Embryonic facial prominence (tissue), 1 donor: Measurements from ENCODE around the gene CRTC3.
"Not testable (repeated sequence)": the region's sequence is repeated elsewhere in the genome, so short reads cannot be mapped to it uniquely, and the experiment has no call there.

ENCODE experiments used
- DNase-seq: peaks from one replicate; pipeline ENCODE4 v3.0.0-alpha.2; 2016; ENCODE audit errors: extremely low spot score

The CRTC3 gene

DNA sequence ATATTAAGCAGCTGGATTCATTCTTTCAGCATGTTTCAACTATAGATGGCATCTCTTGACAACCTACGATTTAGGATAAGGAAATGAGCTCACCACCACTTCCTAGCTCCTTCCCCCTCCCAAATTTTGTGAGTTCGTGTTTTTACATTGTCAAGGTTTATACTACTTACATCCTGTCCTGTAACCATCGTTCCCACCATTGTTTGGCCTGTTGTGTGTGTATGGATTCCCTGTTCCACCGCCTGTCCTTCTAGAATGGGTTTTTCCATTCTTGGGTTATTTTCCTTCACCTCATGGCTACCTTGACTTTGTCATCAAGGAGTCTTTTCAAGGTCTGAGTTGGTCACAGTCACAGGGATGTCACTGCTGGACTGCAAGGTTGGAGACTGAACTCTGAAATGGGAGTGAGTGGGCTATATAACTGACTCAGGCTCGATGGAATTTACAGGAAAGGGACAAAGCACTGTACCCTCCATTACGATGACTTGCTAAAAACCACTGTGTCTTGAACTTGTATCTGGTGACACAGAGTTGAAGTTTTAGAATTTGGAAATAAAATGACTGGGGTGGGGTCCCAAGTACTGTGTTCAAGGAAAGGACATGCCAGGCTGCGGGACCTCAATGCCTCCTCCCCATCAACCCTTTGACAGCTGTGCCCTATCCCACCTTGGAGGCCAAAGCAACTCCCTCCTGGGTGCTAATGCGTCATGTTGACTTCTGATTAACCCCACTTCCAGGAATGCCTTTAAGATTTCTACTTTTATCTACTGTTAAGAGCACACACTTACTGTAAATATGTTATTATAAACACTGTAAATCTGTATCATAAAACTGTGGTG lies 120.6 kb downstream of the CRTC3 start:
- DNase-seq = no peak

DNA sequence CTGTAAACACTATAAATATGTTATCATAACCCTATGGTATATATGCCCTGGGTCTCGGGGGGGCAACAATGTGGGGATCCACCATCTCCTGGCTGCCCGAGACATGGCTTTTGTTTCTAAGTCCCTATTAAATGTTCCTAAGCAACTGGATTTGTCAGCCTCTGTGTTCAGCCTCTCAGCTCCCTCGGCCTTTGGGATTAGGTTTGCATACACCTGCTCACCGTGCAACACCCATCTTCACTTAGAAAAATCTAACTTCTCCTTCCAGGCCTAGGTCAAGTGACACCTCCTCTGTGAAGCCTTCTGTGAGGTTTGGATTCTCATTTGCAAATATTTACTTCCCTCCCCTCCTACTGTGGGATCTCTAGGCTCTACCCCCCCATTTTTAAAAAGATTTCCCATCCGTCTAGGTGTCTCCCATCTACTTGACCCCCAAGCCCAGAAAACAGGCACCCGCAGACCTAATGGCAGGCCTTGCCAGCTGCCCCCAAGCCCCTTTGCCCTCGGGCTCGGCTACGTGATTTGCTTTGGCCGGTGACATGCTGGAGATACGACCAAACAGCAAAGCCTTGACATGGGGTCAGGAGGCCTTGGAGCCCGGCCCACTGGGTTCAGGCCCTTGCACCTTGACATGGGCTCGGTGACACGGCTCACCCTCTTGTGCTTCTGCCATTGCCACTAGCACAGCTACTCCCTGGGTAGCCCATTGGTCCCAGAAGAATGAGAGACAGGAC lies 121.4 kb downstream of the CRTC3 start:
- DNase-seq = no peak

DNA sequence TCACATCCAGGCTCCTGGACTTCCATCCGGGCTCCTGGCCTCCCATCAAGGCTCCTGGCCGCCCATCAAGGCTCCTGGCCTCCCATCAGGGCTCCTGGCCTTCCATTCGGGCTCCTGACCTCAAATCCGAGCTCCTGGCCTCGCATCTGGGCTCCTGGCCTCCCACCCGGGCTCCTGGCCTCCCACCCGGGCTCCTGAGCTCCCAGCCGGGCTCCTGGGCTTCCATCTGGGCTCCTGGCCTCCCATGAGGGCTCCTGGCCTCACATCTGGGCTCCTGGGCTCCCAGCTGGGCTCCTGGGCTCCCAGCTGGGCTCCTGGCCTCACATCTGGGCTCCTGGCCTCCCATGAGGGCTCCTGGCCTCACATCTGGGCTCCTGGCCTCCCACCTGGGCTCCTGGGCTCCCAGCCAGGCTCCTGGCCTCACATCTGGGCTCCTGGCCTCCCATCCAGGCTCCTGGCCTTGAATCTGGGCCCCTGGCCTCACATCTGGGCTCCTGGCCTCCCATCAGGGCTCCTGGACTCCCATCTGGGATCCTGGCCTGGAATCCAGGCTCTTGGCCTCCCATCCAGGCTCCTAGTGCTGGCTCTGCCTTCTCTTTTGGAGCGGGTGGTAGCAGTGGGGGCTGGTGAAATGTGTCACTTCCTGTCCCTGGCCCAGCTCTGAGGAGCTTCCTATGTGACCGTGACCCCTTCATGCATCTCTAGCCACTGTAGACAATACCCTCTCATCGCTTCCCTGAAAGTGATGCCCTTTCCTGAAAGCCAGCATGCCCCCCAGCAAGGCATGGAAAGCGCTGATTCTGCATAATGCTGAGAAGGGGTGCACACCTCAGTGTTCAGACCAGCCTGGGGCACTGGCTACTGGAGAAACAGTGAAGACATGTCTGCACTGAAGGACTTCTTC lies 124.8 kb downstream of the CRTC3 start:
- DNase-seq = no peak

DNA sequence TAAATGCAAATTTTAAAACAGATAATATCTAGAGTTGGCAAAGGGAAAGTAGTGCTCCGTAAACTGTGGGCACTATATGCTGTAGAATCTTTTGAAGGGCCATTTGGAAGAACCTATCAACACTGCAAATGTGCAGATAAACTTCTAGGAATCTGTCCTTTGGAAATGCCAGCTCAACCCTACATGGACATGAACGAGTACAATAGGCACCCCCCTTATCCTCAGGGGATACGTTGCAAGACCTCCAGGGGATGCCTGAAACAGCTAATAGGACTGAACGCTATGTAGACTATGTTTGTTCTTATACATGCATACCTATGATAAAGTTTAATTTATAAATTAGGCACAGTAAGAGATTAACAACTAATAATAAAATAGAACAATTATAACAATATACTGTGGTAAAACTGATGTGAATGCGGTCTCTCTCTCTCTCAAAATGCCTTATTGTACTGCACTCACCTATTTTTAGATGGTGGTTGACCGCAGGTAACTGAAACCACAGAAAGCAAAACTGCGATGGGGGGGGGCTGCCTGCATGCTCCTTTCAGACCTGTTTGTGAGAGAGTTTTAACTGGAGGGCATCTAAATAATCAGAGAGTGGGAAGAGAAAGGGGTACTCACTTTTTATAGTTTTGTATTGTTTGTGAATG lies 127.9 kb downstream of the CRTC3 start:
- DNase-seq = not testable (repeated sequence)

DNA sequence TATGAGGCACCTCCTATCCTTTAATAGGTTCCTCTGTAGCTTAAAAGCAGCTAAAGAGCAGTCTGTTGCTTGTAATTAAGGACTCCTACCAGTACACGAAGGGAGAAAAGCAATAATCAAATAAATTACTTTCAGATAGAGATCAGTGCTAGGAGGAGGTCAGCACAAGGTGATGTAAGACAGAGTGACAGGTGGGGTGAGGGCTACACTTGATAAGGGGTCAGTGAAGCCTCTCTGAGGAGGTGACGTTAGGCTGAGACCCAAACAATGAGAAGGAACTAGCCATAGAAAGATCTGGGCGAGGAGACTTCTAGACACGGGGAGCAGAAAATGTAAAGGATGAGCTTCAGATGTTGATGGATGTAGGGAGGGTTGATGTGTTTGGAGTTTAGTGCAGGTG lies 129.8 kb downstream of the CRTC3 start:
- DNase-seq = no peak

DNA sequence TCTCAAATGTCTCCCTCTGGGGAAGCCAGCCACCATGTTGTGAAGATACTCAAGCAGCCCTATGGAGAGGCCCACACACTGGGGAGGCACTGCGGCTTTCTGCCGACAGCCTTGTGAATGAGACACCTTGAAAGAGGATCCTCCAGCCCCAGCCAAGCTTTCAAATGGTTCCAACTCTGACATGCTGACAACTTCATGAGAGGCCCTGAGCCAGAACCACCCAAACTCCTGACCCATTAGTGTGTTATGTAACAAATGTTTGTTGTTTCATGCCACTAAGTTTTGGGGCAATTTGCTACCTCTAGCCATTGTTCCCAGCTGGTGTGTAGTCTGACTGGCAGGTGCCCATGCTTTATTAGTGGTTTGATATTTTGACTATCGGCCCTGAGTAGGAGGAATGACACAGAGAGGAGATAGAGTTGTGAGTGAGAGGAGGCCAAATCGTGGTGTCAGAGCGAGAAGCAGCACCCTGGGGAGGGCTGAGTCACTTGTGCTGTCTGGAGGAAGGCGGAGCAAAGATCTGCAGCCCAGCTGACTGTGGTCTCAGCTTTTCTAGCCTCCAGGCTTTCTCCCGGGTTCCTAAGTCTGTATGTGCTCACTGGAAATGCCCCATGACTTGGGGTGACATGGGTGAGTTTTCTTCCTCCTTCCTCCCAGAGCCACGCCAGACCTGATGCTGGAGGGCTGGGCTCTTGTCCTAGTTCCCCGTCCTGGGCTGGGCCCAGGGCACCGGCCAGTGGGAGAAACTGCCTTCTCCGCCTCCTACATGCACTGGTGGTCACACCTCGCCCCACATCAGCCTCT lies 130.7 kb downstream of the CRTC3 start:
- DNase-seq = no peak

DNA sequence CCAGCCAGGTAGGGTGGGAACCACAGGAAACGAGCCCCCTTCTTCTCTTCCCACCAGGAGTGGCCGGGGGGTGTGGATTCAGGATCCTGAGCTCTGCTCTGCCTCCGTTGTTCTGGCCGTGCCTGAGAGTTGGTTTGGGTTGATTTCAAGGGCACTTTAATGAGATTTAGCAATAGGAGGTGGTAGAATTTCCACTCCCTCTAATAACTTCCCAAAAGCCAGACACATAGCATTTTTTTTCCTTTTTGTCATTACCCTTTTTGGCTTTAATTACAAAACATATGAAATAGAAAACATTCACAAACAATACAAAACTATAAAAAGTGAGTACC lies 131.2 kb downstream of the CRTC3 start:
- not testable (repeated sequence) for DNase-seq

DNA sequence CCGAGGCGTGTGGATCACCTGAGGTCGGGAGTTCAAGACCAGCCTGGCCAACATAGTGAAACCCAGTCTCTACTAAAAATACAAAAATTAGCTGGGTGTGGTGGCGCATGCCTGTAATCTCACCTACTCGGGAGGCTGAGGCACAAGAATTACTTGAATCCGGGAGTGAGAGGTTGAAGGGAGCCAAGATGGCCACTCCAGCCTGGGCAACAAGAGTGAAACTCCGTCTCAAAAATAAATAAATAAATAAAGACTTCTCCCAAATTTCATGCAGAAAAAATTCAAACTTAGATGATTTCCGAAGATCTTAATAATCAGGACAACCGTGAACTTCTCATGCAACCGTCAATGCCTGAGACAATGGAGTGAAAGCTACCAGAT lies 134.3 kb downstream of the CRTC3 start:
- not testable (repeated sequence) for DNase-seq

DNA sequence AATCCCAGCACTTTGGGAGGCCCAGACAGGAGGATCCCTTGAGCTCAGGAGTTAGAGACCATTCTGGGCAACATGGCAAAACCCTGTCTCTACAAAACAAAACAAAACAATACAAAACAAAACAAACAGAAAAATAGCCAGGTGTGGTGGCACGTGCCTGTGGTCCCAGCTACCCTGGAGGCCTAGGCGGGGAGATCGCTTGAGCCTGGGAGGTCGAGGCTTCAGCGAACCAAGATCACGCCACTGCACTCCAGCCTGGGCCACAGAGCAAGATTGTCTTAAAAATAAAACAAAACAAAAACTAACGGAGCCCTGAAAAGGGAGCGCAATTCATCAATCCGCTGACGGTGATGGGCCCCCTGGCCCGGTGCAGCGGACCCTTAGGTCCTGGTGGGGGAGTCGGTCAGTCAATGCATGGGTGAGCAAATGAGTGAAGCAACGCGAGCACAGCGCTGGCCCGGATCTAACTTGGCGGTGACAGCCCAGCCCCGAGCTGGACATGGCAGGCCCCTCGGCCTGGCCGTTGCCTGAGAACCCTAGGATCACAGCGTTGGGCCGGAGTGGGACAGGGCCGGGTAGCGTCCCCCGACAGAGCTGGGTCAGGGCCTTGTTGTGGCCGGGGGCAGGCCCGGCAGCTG lies 135.0 kb downstream of the CRTC3 start:
- no peak for DNase-seq

DNA sequence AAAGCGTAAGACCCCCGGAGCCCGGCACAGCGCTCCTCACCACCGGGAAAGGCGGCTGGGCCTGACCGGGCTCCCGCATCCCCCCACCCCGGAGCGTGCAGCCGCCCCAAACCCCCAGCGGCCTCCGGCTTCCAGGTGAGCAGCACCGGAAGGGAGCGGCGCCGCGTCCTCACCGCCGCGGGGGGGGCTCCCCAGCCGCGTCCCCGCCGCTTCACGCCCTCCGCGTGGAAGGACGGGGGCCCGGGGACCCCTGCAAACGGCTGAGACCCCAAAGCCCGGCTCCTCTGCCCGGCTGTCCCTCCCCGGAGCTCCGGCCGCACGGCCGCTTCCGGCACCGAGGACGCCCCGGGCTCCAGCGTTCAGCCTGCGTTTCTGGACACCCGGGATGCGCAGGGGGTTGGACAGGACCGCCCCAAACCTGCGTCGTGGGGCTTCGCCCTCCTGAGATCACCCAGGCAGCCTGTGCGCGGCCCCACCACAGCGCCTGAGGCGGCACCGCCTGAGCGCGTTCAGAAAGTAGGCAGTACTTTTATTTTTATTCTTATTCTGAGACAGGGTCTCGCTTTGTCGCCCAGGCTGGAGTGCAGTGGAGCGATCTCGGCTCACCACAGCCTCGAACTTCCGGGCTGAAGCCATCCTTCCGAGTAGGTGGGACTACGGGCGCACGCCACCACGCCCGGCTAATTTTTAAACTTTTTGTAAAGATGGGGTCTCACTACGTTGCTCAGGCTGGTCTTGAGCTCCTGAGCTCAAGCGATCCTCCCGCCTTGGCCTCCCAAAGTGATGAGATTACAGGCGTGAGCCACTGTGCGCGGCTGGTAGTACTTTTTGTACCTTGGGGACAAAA lies 135.8 kb downstream of the CRTC3 start:
- DNase-seq = no peak

DNA sequence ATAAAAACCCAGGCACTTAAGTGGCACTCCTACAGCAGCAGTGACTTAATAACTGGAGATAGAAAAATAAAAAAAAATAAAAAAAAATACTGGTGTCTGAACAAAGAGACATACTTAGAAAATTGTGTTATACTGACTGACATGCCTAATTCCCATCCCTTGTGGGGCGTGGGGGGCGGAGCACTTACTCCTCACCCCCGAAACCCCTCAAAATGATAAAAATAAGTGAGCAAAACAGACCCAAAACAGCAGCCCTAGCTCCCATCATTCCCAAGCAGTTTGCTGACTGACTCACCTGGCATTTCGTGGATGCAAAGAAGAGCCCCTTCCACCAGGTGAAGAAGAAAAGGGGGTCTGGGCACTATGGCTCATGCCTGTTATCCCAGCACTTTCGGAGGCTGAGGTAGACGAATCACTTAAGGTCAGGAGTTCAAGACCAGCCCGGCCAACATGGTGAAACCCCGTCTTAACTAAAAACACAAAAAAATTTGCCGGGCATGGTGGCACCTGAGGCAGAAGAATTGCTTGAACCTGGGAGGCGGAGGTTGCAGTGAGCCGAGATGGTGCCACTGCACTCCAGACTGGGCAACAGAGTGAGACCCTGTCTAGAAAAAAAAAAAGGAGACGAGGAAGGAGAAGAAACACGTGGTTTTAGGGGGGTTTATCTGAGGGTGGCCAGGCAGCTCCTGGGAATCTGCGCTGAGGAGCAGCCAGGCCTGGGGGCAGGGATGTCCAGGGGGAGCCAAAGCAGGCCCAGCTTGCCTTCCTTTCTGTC lies 136.6 kb downstream of the CRTC3 start:
- DNase-seq = no peak

DNA sequence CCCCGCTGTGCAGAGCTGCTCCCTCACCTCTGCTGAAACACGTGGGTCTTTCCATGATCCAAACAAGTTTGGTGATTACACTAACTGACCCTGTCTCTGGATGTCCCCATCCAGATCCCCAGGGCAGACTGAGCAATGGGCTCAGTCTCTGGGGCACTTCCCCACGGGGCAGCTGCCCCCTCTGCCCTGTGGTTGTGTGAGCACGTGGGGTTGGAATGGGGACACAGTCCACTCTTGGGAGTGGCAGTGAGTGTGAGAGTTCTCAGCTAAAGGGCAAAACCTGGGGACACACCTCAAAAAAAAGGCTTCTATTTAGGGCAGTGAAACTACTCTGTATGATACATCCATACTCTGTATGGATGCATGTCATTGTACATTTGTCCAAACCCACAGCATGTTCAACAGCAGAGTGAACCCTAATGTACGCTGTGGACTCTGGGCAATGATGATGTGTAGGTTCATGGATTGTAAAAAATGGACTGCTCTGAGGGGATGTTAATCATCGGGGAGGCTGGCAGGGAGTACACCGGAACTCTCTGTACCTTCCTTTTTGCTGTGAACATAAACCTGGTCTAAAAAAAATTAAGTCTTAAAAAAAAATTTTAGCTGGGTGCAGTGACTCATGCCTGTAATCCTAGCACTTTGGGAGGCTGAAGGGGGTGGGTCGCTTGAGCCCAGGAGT lies 137.5 kb downstream of the CRTC3 start:
- DNase-seq = no peak

DNA sequence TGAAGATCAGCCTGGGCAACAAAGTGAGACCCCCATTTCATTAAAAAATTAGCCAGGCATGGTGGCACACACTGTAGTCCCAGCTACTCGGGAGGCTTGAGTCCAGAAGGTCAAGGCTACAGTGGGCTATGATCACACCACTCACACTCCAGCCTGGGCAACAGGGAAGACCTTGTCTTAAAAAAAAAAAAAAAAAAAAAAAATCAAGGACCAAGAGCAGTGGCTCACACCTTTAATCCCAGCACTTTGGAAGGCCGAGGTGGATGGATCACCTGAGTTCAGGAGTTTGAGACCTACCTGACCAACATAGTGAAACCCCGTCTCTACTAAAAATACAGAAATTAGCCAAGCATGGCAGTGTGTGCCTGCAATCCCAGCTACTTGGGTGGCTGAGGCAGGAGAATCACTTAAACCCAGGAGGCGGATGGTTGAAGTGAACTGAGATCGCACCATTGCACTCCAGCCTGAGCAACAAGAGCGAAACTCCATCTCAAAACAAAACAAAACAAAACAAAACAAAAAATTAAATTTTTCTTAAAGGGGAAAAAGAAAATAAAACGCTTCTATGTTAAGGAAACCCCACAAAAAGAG lies 138.1 kb downstream of the CRTC3 start:
- DNase-seq = not testable (repeated sequence)

DNA sequence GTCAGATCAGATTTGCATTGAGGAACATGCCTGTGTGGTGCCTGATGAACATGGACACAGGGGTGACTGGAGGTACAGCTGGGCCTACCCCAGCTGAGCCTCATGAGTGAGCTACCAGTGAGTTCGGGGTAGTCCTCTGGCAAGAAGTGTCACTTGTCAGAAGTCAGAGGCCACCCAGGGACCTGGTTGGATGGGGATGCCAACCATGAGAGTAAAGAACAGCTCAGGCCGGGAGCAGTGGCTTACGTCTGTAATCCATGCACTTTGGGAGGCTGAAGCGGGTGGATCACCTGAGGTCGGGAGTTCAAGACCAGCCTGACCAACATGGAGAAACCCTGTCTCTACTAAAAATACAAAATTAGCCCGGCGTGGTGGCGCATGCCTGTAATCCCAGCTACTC lies 140.9 kb downstream of the CRTC3 start:
- not testable (repeated sequence) for DNase-seq

DNA sequence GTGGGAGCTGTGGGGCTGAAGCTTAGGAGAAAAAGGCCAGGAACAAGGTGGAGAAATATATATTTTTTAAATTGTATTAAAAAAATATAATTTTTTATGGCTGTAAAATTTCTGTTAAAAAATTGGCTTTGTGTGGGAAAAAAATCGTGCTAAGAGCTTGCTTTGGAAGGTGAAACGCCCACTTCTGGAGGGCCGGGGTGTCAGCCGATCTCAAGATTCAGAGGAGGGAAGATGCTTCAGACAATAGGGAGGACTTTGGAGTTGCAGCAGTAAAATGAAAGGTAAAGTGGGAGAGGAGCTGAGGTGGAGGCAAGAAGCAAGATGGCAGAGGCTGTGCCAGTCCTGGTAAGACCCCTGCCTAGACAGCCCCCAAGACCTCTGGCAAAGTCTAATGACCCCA lies 141.5 kb downstream of the CRTC3 start:
- no peak for DNase-seq

DNA sequence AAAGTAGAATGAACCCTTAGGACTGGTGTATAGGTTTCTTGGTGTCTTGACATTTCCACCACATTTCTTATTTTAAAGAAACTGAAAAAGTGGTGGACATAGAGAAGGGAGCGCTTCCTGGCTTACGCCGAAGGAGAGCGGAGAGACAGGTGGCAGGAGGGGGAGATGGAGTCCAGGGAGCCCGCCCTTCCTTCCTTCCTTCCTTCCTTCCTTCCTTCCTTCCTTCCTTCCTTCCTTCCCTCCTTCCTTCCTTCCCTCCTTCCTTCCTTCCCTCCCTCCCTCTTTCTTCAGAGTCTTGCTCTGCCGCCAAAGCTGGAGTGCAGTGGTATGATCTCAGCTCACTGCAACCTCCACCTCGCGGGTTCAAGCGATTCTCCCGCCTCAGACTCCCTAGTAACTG lies 143.6 kb downstream of the CRTC3 start:
- DNase-seq = not testable (repeated sequence)

DNA sequence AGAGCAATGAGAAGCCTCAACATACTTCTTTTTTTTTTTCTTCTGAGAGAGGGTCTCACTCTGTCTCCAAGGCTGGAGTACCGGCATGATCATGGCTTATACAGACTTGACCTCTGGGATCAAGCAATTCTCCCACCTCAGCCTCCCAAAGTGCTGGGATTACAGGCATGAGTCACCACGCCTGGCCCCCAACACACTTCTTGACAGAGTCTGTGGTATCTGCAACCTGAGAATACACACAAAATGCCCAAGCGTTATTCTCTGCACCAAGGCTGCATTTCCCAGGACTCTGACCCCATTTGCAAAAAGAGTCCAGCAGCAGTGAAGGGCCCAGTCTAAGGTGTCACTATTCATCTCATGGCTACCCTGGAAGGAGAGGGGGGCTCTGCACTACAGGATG lies 144.8 kb downstream of the CRTC3 start:
- DNase-seq = no peak

DNA sequence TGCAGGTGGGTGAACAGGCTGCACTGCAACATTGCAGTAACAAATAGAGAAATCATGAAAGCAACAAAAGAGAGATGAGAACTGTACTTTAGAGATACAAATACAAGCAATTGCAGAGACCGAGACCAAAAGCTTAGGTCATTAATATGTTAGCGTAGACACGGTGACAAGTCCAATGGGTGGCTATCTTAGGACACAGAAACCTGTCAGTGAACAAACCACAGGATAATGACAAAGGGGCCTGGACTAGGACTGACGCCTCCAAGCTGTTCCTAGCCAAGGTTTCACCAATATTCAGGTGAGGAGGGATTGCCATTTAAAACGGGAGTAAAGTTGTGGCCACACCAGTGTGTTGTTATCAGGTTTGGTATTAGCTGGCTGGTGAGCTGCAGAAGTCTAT lies 145.7 kb downstream of the CRTC3 start:
- no peak for DNase-seq
